ENCODE measurements around the gene PSME4.

DNA sequence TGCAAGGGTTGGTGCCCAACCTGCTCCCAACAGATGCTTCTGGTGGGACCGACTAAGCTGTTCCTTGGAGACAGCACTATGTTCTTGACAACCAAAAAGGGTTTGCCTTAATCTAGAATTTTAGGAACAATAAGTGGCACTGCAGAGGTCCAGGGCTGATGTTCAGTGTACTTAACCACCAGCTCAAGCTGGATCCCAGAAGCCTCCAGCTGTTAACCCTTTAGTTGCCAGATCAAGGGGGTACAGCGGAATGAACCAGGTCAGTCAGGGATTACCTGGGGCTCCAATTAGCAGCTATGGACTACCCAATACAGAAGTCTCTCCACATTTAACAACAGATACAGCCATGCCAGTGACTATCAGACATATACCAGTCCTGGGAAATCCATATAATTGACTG lies 114.5 kb downstream of the PSME4 start:
- TF ChIP-seq CTCF (IDR thresholded peaks at IDR 0.05 in 4 of 5, conservative IDR thresholded peaks at IDR 0.05 in 1 of 5), result no peak
- no peak for TF ChIP-seq POLR2A (IDR thresholded peaks at IDR 0.05)

All from gastrocnemius medialis (tissue), 4 donors.